HG03460 (cell line): Measurements from ENCODE around the gene CDC27.
"Not testable (repeated sequence)": the region's sequence is repeated elsewhere in the genome, so short reads cannot be mapped to it uniquely, and the experiment has no call there.

Experiments
- ATAC-seq: cut with Tn5 transposase; IDR thresholded peaks from one replicate; pipeline ENCODE4 v1.9.1; 2021; ENCODE audit not compliant: unreplicated experiment

Gene CDC27

DNA sequence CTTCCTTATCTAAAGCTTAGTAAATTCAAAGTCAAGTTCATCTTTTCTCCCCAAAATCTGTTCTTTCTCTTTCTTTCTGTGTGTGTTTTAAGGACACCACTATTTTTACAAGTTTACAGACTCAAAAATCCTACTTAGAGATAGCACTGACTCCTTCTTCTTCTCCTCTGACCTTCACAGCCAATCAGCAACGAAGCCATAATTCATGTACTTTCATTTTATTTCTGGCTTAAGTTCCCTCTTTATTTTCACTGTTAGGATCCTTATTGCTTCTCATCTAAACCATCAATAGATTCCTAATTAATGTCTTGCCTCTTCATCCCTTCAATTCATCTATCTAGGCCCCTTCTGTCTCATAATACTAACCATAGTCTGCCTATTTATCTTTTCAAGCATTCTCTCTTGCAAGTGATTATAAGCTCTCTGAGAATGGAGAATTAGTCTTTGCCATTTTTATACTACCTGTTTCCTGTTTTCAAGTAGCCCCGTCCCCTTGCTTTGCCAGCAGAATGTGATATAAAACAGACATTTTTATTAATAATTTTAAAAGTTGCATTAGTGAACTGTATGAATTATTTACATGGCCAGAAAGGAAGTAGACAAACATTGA is 27.0 kb downstream of the CDC27 start:
- ATAC-seq: no peak

DNA sequence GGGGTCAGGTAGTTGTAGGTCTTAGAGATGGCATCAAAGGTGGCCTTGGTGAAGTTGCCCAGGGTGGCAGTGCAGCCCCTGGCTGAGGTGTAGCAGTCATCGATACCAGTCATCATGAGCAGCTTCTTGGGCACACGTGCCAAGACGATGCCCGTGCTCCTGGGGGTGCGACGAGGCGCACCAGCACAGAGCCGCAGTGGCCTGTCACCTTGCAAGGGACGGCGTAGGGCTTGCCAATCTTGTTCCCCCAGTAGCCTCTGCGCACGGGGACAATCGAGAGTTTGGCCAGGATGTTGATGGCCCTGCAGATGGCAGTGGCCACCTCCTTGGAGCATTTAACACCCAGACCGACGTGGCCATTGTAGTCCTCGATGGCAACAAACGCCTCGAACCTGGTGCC is 29.8 kb downstream of the CDC27 start:
- ATAC-seq: no peak

DNA sequence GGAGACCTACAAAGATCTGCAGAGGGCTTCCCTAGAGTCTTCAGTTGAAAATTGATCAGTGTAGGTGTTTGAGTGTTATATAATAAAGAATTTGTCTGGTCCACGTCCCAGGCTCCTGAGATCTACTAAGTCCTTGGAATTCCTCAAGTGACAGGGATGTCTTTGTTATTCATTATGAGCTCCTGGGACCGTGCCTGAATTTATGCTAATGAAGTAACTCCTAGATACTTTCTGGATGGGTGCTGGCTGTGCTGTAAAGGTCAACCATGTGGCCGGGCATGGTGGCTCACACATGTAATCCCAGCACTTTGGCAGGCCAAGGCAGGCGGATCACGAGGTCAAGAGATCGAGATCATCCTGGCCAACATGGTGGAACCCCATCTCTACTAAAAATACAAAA is 43.7 kb downstream of the CDC27 start:
- ATAC-seq: no peak

DNA sequence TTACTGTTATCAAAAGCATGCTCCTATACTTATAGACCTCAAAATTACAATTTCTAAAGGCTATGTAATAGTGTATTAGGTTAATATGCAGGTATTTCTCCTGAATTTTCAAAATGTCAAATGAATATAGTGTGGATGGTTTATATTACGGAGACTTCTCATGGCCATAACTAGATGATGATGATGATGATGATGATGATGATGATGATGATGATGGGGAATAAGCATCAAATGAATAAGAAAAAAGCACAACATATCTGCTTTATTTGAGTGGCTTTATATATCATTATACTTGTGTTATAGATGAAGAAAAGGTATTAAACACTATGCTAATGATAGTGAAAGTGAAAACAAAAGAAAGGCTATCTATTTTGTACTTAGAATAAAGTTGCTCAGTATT is 53.9 kb downstream of the CDC27 start:
- ATAC-seq: no peak

DNA sequence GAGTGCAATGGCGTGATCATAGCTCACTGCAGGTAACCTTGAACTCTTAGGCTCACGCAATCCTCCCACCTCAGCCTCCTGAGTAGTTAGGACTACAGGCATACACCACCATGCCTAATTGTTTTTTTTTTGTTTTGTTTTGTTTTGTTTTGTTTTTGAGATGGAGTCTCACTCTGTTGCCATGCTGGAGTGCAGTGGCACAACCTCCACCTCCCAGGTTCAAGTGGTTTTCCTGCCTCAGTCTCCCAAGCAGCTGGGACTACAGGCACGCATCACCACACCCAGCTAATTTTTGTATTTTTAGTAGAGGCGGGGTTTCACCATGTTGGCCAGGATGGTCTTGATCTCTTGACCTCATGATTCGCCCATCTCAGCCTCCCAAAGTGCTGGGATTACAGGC is 54.7 kb downstream of the CDC27 start:
- ATAC-seq: not testable (repeated sequence)

DNA sequence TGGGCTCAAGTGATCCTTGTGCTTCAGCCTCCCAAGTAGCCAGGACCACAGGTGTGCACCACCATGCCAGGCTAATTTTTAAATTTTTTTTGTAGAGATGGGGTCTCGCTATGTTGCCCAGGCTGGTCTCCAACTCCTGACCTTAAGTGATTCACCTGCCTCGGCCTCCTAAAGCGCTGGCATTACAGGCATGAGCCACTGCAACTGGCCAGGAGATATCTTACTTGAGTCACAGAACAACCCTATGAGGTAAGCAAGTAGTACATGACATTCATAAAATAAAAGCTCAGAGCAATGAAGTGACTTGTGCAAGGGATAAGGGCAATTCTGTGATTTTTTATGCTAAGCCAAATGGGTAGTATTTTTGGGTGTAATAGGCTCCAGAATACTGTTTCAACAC is 57.3 kb downstream of the CDC27 start:
- no peak for ATAC-seq

DNA sequence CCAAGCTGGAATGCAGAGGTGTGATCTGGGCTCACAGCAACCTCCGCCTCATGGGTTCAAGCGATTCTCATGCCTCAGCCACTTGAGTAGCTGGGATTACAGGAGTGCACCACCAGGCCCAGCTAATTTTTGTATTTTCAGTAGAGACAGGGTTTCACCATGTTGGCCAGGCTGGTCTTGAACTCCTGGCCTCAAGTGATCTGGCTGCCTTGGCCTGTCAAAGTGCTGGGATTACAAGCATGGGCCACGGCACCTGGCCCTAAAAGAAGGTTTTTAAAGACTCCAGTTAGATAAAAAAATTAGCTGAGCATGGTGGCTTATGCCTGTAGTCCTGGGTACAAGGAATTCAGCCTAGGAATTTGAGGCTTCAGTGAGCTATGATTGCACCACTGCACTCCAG is 62.3 kb downstream of the CDC27 start:
- not testable (repeated sequence) for ATAC-seq

DNA sequence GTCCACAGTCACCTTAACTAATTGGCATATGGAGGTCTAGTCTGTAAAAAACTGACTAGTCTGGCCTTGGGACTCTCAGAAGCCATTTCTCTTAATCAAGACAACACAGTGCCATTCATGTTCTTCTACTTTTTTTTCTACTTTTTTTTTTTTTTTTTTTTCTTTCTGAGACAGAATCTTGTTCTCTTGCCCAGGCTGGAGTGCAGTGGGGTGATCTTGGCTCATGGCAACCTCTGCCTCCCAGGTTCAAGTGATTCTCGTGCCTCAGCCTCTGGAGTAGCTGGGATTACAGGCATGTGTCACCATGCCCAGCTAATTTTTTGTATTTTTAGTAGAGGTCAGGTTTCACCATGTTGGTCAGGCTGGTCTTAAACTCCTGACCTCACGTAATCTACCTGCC is 65.8 kb downstream of the CDC27 start:
- ATAC-seq: not testable (repeated sequence)

DNA sequence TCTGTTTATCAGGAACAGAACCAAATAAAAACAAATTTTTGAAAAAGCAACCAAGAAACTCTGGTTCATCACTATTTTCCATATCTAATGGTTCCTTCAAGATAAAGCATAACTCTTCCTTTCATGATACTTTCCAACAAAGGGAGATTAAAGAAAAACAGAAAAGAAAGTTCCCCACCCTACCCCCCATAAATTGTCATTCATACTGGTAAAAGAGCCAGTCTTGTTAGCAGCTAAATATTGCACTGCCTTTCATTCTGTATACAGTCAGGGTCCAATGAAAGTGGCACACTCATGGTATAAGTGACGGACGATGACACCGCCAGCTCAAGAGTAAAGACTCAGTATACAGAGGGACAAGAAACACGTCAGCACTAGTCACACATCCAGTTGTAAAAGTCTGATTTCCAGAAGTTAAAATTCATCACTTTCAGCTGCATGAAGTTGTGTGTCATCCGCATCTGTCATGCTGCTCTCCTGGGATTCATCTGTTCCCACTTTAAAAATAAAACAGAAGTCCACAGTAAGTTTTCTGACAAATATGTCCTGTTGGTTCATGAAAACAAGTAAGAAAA is 68.5 kb downstream of the CDC27 start:
- no peak for ATAC-seq

DNA sequence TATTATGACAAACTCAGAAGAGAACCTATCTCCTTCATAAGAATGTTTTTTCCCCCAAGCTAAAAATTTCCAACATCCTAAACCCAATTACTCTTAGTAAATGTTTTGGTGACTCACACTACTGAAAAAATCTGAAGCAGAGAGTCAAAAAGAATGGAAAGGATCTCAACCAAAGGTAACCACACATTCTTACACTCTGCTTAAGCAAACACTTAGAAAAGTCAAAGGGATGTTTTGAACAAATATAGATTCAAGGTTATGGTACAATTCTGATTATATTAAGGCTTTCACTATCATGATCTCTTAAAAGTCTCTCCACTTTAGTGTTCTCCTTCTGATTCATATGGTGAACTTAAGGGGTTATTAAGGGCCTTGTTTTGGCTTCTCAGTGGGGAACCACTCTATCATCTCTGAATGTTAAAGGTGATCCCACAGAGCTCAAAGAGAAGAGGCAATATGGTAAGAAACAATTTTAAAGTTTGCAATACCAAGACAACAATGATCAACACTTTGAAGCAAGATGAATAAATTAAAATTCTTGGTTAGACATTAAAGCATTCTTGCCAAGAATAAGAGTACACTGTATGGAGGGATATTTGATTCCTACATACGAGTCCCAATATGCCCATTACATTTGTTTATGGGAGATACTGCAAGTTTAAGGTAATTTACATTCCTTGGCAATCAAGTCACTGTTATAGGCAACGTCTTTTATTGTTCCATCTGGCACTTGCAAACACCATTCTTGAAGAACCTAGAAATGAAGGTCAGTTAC is 69.2 kb downstream of the CDC27 start:
- no peak for ATAC-seq

DNA sequence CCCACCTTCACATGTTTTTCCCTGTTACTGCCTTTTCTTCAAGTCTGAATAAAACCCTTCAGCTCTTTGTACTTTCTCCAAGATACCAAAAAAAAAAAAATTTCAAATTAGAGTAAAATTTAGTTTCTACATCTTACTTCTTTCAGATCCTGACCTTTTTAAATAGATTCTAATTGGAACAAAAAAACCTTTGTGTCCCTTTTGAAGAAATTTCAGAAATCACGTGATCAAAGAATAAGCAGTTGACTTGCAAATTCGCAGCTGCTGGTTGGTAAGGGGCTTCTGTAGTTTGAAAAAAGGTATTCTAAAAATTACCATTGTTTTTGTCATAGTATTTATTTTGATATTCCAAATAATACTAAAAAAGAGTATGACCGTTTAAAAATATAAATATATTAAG is 71.7 kb downstream of the CDC27 start:
- no peak for ATAC-seq

DNA sequence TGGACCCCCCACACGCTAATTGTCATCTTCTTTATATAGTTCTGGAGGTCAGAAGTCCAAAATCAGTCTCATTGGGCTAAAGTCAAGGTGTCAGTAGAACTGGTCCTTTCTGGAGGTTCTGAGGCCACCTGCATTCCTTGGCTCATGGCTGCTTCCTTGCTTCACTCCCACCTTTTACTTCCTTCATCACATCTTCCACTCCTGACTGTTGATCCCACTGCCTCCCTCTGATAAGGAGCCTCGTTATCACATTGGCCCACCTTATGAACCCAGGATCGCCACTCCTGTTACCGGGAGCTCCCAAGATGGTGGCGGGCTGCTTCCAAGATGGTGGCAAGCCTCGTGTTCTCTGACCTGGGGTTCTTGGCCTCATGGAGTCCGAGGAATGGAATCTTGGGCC is 83.0 kb downstream of the CDC27 start:
- ATAC-seq: no peak

DNA sequence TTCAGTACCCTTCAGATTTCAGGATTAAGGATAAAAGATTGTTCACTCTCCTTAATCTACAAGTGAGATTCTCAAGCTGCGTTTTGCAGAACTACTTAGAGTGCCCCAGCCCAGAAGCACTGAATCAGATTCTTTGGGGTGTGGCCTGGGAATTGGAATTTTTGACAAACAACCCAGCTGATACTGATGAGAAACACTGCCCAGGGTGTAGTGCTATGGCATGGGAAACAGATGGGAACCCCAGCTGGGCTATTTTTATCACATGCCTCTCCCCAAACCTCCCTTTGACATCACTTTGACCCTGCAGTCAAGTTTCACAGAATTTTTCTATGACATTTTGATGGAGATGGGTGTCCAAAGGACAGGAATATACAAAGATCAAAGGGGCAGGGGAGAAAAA is 83.8 kb downstream of the CDC27 start:
- ATAC-seq: not testable (repeated sequence)

DNA sequence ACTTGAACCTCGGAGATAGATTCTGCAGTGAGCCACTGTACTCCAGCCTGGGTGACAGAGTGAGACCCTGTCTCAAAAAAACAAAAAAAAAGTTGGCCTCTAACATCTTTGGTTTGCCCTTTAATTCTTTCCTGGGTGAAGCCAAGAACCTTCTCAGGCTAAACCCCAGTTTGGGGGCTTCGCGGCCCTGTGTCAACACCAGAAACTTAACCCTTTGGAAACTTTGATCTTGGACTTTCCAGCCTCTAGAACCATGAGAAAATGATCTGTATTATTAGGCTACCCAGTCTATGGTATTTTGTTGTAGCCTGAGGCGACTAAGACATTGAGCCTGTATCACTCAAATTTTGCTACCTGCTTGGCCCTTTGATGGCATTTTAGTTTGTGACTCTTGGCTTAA is 86.2 kb downstream of the CDC27 start:
- no peak for ATAC-seq

DNA sequence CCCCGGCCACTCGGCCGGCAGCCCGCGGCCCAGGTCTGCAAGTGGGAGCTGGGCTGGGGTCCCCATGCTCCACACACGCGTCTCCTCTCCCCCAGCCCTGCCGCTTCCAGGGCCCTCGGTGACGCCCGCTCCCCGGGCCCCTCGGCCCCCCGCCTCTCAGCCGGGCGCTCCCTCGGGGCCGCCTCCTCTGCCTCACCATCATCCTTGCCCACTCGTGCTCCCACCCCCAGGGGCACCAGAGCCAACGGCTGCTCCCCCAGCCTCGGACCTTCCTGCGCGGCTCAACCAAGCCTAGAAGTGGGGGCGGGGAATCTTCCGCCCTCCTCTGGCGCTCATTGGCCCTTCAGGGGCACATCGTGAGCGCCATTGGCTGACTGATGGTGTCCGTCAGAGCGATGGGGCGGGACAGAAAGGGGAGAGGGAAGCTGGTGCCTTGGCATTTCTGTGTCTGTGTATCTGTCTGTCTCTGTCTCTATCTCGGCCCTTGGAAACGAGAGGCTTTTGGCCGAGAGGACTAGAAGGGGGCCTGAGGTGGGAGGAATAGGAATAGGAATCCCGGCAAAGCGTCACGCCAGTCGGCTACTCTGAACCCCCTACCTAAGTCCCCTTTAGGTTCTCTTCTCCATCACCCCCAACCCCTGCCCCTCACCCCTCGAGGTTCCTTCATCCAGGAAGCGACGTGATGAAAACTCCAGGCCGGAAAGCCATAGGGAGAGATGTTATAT is 88.9 kb downstream of the CDC27 start:
- peak; percentile 96 for ATAC-seq

DNA sequence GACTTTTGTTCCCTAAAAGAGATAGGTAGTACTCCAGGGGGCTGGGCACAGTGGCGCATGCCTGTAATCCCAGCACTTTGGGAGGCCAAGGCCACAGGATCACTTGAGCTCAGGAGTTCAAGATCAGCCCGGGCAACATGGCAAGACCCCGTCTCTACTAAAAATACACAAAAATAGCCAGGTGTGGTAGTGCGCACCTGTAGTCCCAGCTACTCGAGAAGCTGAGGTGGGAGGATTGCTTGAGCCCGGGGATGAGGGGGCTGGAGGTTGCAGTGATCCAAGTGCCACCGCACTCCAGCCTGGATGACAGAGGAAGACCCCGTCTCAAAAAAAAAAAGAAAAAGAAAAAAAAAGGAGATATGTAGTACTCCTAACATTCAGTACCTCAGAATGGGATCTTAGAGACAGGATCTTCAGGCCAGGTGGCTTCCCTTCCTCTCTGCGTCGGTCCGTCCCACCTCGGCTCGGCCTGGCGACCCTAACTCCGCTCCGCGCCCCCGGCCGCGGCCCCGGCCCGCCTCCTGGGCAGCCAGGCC is 89.6 kb downstream of the CDC27 start:
- peak; percentile 5 for ATAC-seq

DNA sequence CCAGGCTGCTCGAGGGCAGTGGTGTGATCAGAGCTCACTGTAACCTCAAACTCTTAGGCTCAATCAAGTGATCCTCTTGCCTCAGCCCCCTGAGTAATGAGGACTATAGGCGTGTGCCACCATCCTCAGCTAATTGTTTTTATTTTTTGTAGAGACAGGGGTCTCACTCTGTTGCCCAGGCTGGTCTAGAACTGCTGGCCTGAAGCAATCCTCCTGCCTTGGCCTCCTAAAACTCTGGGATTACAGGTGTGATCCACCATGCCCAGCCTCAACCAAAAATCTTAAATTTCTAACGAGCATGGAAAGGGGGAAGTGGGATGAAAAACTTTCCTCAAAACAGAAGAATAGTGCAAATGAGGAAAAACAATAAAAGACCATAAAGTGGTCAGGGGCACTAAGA is 92.8 kb downstream of the CDC27 start:
- no peak for ATAC-seq

DNA sequence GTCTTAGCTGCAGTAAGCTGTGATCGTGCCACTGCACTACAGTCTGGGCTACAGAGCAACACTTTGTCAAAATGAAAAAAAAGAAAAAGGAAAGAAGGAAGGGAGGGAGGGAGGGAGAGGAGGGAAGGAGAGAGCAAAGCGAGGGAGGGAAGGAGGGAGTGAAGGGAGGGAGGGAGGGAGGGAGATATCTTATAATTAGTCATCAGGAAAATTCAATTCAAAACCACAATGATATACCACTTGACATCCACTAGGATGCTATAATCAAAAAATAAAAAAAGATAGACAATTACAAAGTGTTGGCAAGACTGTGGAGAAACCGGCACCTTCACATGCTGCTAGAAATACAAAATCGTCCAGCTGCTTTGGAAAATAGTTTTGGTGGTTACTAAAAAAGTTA is 93.8 kb downstream of the CDC27 start:
- no peak for ATAC-seq

DNA sequence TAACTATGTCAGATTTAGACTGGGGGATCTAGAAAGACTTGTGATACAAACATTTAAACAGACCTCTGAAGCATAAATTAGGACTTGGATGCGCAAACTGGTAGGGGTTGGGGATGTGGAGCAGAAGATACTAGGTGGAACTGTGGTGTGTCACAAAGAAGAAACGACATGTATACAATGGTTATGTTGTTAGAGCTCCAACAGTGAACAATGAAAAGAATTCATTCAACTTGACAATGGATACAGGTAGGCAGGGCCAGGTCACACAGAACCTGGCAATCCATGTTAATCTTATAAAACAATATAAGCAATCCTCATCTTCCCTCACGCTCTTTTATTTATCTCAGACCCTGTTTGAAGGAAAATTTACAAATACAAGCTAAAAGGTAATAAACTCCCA is 102.0 kb downstream of the CDC27 start:
- ATAC-seq: no peak

DNA sequence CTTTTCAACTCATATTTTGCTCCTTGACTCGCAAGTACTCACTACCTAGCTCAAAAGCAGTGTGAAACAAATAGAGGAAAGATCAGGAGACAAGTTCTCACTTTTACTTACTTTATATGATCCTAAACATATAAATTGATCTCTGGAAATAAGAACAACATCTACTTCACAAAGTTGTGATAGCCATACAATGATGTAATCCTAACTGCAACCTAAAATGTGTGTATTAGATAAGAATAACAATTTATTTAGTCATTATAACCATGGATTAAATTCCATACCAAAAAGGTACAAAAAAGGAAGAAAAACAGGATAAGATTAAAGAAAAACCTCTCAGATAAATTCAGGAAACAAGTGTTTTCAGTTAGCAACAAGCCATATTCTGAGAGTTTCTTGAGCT is 103.4 kb downstream of the CDC27 start:
- no peak for ATAC-seq

DNA sequence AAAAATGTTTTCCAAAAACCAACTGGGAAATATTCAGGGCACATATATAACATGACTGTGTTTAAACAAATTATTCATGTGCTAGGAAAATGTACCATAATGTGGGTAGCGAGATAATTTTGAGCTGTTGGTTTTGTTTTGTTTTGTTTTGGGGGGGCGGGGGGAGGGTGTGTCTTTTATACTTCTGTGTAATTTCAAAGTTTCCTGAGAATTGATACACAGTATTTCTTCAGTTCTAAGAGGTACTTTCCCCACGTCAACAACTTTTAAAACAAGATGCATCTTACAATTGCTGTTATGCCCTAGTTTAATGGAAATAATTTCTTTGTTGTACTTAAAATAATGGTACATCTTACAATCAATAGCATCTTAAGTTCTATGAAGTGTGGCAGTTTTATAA is 110.3 kb downstream of the CDC27 start:
- no peak for ATAC-seq

DNA sequence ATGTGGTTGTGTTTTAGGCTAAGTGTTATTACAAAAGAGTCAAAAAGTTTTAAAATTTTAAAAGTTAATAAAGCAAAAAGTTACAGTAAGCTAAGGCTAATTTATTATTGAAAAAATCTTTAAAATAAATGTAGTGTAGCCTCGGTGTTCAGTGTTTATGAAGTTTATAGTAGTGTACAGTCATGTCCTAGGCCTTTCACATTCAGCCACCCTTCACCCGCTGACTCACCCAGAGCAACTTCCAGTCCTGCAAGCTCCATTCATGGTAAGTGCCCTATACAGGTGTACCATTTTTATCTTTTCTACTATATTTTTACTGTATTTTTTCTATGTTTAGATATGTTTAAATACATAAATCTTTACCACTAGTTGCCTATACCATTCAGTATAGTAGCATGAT is 111.5 kb downstream of the CDC27 start:
- ATAC-seq: no peak
